VCaP (cell line): ENCODE data around the gene RPL27.
"Not testable (repeated sequence)": the region's sequence is repeated elsewhere in the genome, so short reads cannot be mapped to it uniquely, and the experiment has no call there.

Experiments
- H3K27ac ChIP-seq: fragments of 450-650 bp; 2 replicates; pipeline ENCODE4 v1.5.1; 2017
- CTCF ChIP-seq: fragments of 450-650 bp; conservative IDR thresholded peaks from 2 replicates; pipeline ENCODE4 v1.5.1; 2017; ENCODE audit warnings: mild to moderate bottlenecking, moderate library complexity

Gene RPL27

GRCh38 chr17:42971589-42971988, 26.6 kb upstream of the RPL27 start:
- TF ChIP-seq CTCF, result no peak
- no peak overlapping the region for H3K27ac ChIP-seq

- not testable (repeated sequence) for H3K27ac ChIP-seq
Measured at GRCh38 chr17:42973323-42973722, 24.9 kb upstream of the RPL27 start.

- TF ChIP-seq CTCF, result no peak
- H3K27ac ChIP-seq, result no peak overlapping the region
Measured at GRCh38 chr17:42975265-42975664, 23.0 kb upstream of the RPL27 start.

- not testable (repeated sequence) for H3K27ac ChIP-seq
Measured at GRCh38 chr17:42975701-42976100, 22.5 kb upstream of the RPL27 start.

- TF ChIP-seq CTCF, result no peak
- H3K27ac ChIP-seq, result peak within 1 kb of the TSS; percentile 98
Measured at GRCh38 chr17:42979511-42980273, 18.5 kb upstream of the RPL27 start, which contains the start of gene PTGES3L. Gene PTGES3L, minus strand, starts transcription at chr17:42980080. Its CDS starts 27 bp downstream, at chr17:42980053.

- no peak for TF ChIP-seq CTCF
- H3K27ac ChIP-seq, result peak within 1 kb of the TSS; percentile 98
Measured at GRCh38 chr17:42980274-42980765, 17.9 kb upstream of the RPL27 start, which contains the start of gene RUNDC1. Gene RUNDC1, plus strand, starts transcription at chr17:42980565. Its CDS starts 12 bp downstream, at chr17:42980577.

- H3K27ac ChIP-seq, result peak overlapping the region; percentile 98
- TF ChIP-seq CTCF, result peak; percentile 56
Measured at GRCh38 chr17:42980766-42981397, 17.3 kb upstream of the RPL27 start.

- TF ChIP-seq CTCF, result no peak
- peak overlapping the region; percentile 98 for H3K27ac ChIP-seq
Measured at GRCh38 chr17:42982266-42982665, 16.0 kb upstream of the RPL27 start.
